WTC11 (cell line): ENCODE measurements around the gene ACVR1. TPM values are rescaled to one million over a fixed set of nuclear protein-coding genes. Genes with fewer than 3 reads are reported as not detected.
A peak's percentile ranks its signal among the peaks of the same experiment; 100 is the strongest.

ENCODE experiments used
- ATAC-seq: fragments of 200-7000 bp; cut with Tn5 transposase; 2 replicates; pipeline ENCODE4 v1.10.0; 2021; ENCODE audit warnings: mild to moderate bottlenecking, moderate library complexity
- CTCF ChIA-PET: fragments of 300-600 bp; sonication (Branson Sonifier 250); formaldehyde crosslinking; loops from one replicate; lab custom pipeline; 2021; ENCODE audit warnings: antibody characterized with exemption; lab: Charles Lee
- POLR2A ChIA-PET: fragments of 350-600 bp; sonication (Branson Sonifier 250); formaldehyde crosslinking; loops from one replicate; lab custom pipeline; 2021; ENCODE audit warnings: antibody characterized with exemption; lab: Charles Lee
- DNase-seq: peaks from one replicate; pipeline ENCODE4 v3.0.0; 2021; ENCODE audit warnings: low spot score
- H3K27ac Mint-ChIP-seq: 2 replicates; pipeline ENCODE4 v1.8.0; 2021; ENCODE audit warnings: mixed read lengths
- H3K27me3 Mint-ChIP-seq: 2 replicates; pipeline ENCODE4 v1.8.0; 2021; ENCODE audit warnings: low read depth, mild to moderate bottlenecking, moderate library complexity, mixed read lengths
- H3K36me3 Mint-ChIP-seq: 2 replicates; pipeline ENCODE4 v1.8.0; 2021; ENCODE audit warnings: mixed read lengths
- H3K4me1 Mint-ChIP-seq: 2 replicates; pipeline ENCODE4 v1.8.0; 2022; ENCODE audit warnings: mixed read lengths
- H3K4me3 Mint-ChIP-seq: 2 replicates; pipeline ENCODE4 v1.8.0; 2021; ENCODE audit warnings: mild to moderate bottlenecking, moderate library complexity, mixed read lengths
- H3K9me3 Mint-ChIP-seq: 2 replicates; pipeline ENCODE4 v1.8.0; 2021; ENCODE audit warnings: mixed read lengths
- CREM ChIP-seq: sonication (generic); formaldehyde crosslinking; IDR thresholded peaks from 2 replicates; pipeline ENCODE4 v1.8.1; 2022; ENCODE audit warnings: mild to moderate bottlenecking, missing genetic modification reagents, moderate library complexity
- ESRRA ChIP-seq: sonication (generic); formaldehyde crosslinking; IDR thresholded peaks from 2 replicates; pipeline ENCODE4 v1.8.1; 2022; ENCODE audit warnings: mild to moderate bottlenecking, missing genetic modification reagents, borderline replicate concordance
- ETV6 ChIP-seq: sonication (generic); formaldehyde crosslinking; IDR thresholded peaks from 2 replicates; pipeline ENCODE4 v1.8.1; 2022; ENCODE audit warnings: mild to moderate bottlenecking, missing genetic modification reagents
- FOXK1 ChIP-seq: sonication (generic); formaldehyde crosslinking; IDR thresholded peaks from 2 replicates; pipeline ENCODE4 v1.8.0; 2022; ENCODE audit warnings: mild to moderate bottlenecking, moderate library complexity, missing genetic modification reagents
- HMGA2 ChIP-seq: fragments of 250-450 bp; sonication (Bioruptor Pico); IDR thresholded peaks from 2 replicates; pipeline ENCODE4 v1.4.0; 2021; ENCODE audit warnings: mild to moderate bottlenecking, moderate library complexity
- JAZF1 ChIP-seq: fragments of 250-450 bp; sonication (Bioruptor Pico); IDR thresholded peaks from 2 replicates; pipeline ENCODE4 v1.9.0; 2021; ENCODE audit warnings: moderate library complexity, mild to moderate bottlenecking, inconsistent platforms
- NR3C1 ChIP-seq: sonication (generic); formaldehyde crosslinking; conservative IDR thresholded peaks from 2 replicates; pipeline ENCODE4 v1.8.1; 2023; ENCODE audit warnings: low read depth, mild to moderate bottlenecking, missing genetic modification reagents
- SMAD4 ChIP-seq: sonication (generic); formaldehyde crosslinking; IDR thresholded peaks from 2 replicates; pipeline ENCODE4 v1.8.0; 2022; ENCODE audit warnings: mild to moderate bottlenecking, missing genetic modification reagents
- TEAD1 ChIP-seq: sonication (generic); formaldehyde crosslinking; IDR thresholded peaks from 2 replicates; pipeline ENCODE4 v1.8.0; 2022; ENCODE audit warnings: mild to moderate bottlenecking, missing genetic modification reagents
- ZNF232 ChIP-seq: sonication (generic); formaldehyde crosslinking; IDR thresholded peaks from 2 replicates; pipeline ENCODE4 v1.8.0; 2022; ENCODE audit warnings: mild to moderate bottlenecking, missing genetic modification reagents
- ZNF423 ChIP-seq: fragments of 250-450 bp; sonication (Bioruptor Pico); IDR thresholded peaks from 2 replicates; pipeline ENCODE4 v2.1.2; 2022; ENCODE audit warnings: mild to moderate bottlenecking, moderate library complexity
- total RNA-seq: library from RNA; stranded (reverse); gene quantifications from 3 replicates; pipeline ENCODE4 v1.2.3, GENCODE V29; 2021
- TF ChIP-seq, protein P1 (sequence below): fragments of 250-450 bp; sonication (Bioruptor Pico); IDR thresholded peaks from 2 replicates; pipeline ENCODE4 v1.9.0; 2021; ENCODE audit warnings: mild to moderate bottlenecking
- TF ChIP-seq, protein P2 (sequence below): sonication (generic); formaldehyde crosslinking; IDR thresholded peaks from 2 replicates; pipeline ENCODE4 v1.8.1; 2022; ENCODE audit warnings: mild to moderate bottlenecking, missing genetic modification reagents, moderate library complexity, borderline replicate concordance
- TF ChIP-seq, protein P3 (sequence below): fragments of 250-450 bp; sonication (Bioruptor Pico); IDR thresholded peaks from 2 replicates; pipeline ENCODE4 v2.1.2; 2022; ENCODE audit warnings: mild to moderate bottlenecking, moderate library complexity
- TF ChIP-seq, protein P4 (sequence below): sonication (generic); formaldehyde crosslinking; IDR thresholded peaks from 2 replicates; pipeline ENCODE4 v1.8.0; 2022; ENCODE audit warnings: mild to moderate bottlenecking, missing genetic modification reagents
- TF ChIP-seq, protein P5 (sequence below): fragments of 250-450 bp; sonication (Bioruptor Pico); IDR thresholded peaks from 2 replicates; pipeline ENCODE4 v1.9.0; 2021; ENCODE audit warnings: mild to moderate bottlenecking
- TF ChIP-seq, protein P6 (sequence below): sonication (generic); formaldehyde crosslinking; IDR thresholded peaks from 2 replicates; pipeline ENCODE4 v1.8.1; 2023; ENCODE audit warnings: mild to moderate bottlenecking, moderate library complexity, missing genetic modification reagents
- TF ChIP-seq, protein P7 (sequence below): sonication (generic); formaldehyde crosslinking; IDR thresholded peaks from 2 replicates; pipeline ENCODE4 v1.8.1; 2023; ENCODE audit warnings: mild to moderate bottlenecking, missing genetic modification reagents, borderline replicate concordance

Gene ACVR1
- total RNA-seq, 1 experiment from 2014 or later, result 19.2 TPM

DNA sequence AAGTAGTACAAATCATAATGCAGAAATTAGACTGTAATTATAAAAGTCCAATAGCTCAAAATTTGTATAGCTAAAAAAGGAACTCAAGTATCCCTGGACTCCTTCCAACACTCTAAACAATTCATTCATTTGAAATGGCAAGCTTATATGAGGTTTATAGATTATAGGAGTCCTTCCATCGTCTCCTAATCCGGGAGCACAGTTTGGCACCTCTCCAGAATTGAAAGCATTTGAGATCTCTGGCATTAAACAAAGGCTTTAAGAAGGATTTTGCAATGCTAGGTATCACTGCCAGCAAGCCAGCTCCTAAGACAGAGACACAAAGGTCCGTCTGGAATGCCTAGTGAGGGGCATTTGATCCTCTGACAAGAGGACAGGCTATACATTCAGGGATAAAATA lies 90.9 kb downstream of the ACVR1 start (continued):
- TF ChIP-seq TEAD1 (CRISPR knock-in tag) (no peak), NR3C1 (CRISPR knock-in tag) (no peak), ESRRA (no peak)
- TF ChIP-seq, protein P1, sequence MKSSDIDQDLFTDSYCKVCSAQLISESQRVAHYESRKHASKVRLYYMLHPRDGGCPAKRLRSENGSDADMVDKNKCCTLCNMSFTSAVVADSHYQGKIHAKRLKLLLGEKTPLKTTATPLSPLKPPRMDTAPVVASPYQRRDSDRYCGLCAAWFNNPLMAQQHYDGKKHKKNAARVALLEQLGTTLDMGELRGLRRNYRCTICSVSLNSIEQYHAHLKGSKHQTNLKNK (CRISPR knock-in tag), result no peak
- TF ChIP-seq, protein P2, sequence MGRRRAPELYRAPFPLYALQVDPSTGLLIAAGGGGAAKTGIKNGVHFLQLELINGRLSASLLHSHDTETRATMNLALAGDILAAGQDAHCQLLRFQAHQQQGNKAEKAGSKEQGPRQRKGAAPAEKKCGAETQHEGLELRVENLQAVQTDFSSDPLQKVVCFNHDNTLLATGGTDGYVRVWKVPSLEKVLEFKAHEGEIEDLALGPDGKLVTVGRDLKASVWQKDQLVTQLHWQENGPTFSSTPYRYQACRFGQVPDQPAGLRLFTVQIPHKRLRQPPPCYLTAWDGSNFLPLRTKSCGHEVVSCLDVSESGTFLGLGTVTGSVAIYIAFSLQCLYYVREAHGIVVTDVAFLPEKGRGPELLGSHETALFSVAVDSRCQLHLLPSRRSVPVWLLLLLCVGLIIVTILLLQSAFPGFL (CRISPR knock-in tag), result no peak
- TF ChIP-seq, protein P3, sequence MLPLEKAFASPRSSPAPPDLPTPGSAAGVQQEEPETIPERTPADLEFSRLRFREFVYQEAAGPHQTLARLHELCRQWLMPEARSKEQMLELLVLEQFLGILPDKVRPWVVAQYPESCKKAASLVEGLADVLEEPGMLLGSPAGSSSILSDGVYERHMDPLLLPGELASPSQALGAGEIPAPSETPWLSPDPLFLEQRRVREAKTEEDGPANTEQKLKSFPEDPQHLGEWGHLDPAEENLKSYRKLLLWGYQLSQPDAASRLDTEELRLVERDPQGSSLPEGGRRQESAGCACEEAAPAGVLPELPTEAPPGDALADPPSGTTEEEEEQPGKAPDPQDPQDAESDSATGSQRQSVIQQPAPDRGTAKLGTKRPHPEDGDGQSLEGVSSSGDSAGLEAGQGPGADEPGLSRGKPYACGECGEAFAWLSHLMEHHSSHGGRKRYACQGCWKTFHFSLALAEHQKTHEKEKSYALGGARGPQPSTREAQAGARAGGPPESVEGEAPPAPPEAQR (CRISPR knock-in tag), result no peak

DNA sequence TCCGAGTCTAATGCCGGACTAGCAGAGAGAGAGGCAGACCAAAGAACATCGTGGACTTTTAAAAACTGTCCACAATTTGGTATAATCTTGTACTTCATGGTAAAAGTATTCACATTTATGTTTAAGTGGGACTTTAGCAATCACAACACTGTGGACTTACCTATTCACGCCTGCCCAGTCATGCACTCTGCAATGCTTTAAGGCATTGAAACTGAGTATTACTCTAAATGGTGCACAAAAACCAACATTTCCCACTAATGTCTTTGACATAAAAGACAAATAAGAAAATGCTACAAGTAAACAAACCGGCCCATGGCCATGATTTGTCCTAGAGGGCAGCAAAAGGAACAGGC lies 91.3 kb downstream of the ACVR1 start:
- TF ChIP-seq ZNF232 (CRISPR knock-in tag) (no peak), ETV6 (CRISPR knock-in tag) (no peak), JAZF1 (CRISPR knock-in tag) (no peak), HMGA2 (CRISPR knock-in tag) (no peak)
- POLR2A ChIA-PET, result no interaction called here
- peaks cover 7% of the 10 kb centered on the region for H3K36me3 Mint-ChIP-seq
- no peak for DNase-seq
- peaks cover 57% of the 10 kb centered on the region for H3K4me1 Mint-ChIP-seq
- no peak for ATAC-seq
- CTCF ChIA-PET, result interaction anchor here (0.6 to 1.2 kb wide), 4 partner anchors 10 to 240 kb away, joined by 3 to 4 read pairs (median 3); no protein-coding TSS in a partner anchor
- 0 out of 2 replicates have a peak overlapping the region, but pooled peaks have one; percentile 26 for H3K27ac Mint-ChIP-seq
- no peaks in the 10 kb centered on the region for H3K27me3 Mint-ChIP-seq
- no peak overlapping the region for H3K4me3 Mint-ChIP-seq
- no peaks in the 10 kb centered on the region for H3K9me3 Mint-ChIP-seq

DNA sequence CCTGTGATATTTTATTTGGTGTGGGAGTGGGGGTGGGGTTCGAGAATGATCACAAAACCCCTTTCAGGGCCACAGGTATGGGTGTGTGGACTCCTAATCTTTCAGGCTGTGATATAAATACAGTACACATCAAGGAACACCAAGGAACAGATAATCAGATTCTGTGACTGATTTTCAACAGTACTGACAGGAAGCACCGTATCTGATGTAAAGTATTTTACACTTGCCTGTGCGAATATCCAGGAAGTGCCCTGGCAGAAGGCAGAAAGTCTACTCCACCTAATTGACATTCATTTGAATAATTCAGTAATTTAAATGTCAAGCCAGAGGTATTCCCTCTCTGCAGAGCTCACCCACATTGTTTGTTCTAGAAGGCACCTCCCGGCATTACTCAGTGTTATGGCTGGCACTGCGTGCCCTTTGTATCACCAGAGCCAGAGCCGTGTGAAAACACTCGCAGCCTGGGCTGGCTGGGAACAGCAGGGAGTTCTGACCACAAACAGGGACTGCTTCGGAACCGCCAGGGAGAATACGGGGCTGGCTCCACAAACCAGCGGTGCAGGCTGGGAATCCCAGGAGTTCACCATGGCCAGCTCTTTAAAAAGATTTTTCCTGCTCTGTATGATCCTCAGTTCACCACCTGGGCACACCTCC lies 91.8 kb downstream of the ACVR1 start:
- POLR2A ChIA-PET, result no interaction called here
- CTCF ChIA-PET, result interaction anchor here (0.6 to 1.3 kb wide), 5 partner anchors 10 to 240 kb away, joined by 3 to 4 read pairs (median 3); no protein-coding TSS in a partner anchor
- TF ChIP-seq SMAD4, result no peak
- TF ChIP-seq CREM, result no peak
- TF ChIP-seq, protein P4, sequence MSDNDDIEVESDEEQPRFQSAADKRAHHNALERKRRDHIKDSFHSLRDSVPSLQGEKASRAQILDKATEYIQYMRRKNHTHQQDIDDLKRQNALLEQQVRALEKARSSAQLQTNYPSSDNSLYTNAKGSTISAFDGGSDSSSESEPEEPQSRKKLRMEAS (CRISPR knock-in tag), result no peak
- TF ChIP-seq, protein P5, sequence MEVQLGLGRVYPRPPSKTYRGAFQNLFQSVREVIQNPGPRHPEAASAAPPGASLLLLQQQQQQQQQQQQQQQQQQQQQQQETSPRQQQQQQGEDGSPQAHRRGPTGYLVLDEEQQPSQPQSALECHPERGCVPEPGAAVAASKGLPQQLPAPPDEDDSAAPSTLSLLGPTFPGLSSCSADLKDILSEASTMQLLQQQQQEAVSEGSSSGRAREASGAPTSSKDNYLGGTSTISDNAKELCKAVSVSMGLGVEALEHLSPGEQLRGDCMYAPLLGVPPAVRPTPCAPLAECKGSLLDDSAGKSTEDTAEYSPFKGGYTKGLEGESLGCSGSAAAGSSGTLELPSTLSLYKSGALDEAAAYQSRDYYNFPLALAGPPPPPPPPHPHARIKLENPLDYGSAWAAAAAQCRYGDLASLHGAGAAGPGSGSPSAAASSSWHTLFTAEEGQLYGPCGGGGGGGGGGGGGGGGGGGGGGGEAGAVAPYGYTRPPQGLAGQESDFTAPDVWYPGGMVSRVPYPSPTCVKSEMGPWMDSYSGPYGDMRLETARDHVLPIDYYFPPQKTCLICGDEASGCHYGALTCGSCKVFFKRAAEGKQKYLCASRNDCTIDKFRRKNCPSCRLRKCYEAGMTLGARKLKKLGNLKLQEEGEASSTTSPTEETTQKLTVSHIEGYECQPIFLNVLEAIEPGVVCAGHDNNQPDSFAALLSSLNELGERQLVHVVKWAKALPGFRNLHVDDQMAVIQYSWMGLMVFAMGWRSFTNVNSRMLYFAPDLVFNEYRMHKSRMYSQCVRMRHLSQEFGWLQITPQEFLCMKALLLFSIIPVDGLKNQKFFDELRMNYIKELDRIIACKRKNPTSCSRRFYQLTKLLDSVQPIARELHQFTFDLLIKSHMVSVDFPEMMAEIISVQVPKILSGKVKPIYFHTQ (CRISPR knock-in tag), result no peak
- TF ChIP-seq FOXK1 (CRISPR knock-in tag), result no peak
- no peak for TF ChIP-seq ZNF423 (CRISPR knock-in tag)
- TF ChIP-seq, protein P2 (CRISPR knock-in tag), result no peak
- TF ChIP-seq, protein P6, sequence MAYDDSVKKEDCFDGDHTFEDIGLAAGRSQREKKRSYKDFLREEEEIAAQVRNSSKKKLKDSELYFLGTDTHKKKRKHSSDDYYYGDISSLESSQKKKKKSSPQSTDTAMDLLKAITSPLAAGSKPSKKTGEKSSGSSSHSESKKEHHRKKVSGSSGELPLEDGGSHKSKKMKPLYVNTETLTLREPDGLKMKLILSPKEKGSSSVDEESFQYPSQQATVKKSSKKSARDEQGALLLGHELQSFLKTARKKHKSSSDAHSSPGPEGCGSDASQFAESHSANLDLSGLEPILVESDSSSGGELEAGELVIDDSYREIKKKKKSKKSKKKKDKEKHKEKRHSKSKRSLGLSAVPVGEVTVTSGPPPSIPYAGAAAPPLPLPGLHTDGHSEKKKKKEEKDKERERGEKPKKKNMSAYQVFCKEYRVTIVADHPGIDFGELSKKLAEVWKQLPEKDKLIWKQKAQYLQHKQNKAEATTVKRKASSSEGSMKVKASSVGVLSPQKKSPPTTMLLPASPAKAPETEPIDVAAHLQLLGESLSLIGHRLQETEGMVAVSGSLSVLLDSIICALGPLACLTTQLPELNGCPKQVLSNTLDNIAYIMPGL (CRISPR knock-in tag), result no peak
- TF ChIP-seq, protein P7, sequence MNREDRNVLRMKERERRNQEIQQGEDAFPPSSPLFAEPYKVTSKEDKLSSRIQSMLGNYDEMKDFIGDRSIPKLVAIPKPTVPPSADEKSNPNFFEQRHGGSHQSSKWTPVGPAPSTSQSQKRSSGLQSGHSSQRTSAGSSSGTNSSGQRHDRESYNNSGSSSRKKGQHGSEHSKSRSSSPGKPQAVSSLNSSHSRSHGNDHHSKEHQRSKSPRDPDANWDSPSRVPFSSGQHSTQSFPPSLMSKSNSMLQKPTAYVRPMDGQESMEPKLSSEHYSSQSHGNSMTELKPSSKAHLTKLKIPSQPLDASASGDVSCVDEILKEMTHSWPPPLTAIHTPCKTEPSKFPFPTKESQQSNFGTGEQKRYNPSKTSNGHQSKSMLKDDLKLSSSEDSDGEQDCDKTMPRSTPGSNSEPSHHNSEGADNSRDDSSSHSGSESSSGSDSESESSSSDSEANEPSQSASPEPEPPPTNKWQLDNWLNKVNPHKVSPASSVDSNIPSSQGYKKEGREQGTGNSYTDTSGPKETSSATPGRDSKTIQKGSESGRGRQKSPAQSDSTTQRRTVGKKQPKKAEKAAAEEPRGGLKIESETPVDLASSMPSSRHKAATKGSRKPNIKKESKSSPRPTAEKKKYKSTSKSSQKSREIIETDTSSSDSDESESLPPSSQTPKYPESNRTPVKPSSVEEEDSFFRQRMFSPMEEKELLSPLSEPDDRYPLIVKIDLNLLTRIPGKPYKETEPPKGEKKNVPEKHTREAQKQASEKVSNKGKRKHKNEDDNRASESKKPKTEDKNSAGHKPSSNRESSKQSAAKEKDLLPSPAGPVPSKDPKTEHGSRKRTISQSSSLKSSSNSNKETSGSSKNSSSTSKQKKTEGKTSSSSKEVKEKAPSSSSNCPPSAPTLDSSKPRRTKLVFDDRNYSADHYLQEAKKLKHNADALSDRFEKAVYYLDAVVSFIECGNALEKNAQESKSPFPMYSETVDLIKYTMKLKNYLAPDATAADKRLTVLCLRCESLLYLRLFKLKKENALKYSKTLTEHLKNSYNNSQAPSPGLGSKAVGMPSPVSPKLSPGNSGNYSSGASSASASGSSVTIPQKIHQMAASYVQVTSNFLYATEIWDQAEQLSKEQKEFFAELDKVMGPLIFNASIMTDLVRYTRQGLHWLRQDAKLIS, result no peak

More for the DNA sequence above, 91.8 kb downstream of the ACVR1 start:
- Mint-ChIP-seq H3K4me3 (no peak overlapping the region), H3K36me3 (peaks cover 12% of the 10 kb centered on the region), H3K9me3 (no peaks in the 10 kb centered on the region), H3K4me1 (peaks cover 59% of the 10 kb centered on the region), H3K27ac (0 out of 2 replicates have a peak overlapping the region, but pooled peaks have one; percentile 26), H3K27me3 (no peaks in the 10 kb centered on the region)
- DNase-seq (peak; percentile 29), ATAC-seq (peak; percentile 55)
